Activated T-cell treated with anti-CD3 and anti-CD28 coated beads, Interleukin-2, amount 50 U/mL, for 72 hours (primary cell): ENCODE data around the gene ANKRD36. TPM values are rescaled to one million over a fixed set of nuclear protein-coding genes. Genes with fewer than 3 reads are reported as not detected.
A peak's percentile ranks its signal among the peaks of the same experiment; 100 is the strongest.
"Not testable (repeated sequence)": the region's sequence is repeated elsewhere in the genome, so short reads cannot be mapped to it uniquely, and the experiment has no call there.

ENCODE experiments used
- ATAC-seq, 2 donors: fragments of 150-1000 bp; cut with Tn5 transposase; replicated peaks in 1 of 2; 2 replicates each; pipeline ENCODE4 v1.10.0; 2021; ENCODE audit warnings: moderate library complexity in 2 of 2, mild to moderate bottlenecking in 1 of 2
- DNase-seq, 2 donors: peaks; one replicate each; pipeline ENCODE4 v3.0.0; 2021 to 2022; ENCODE audit warnings: mixed read lengths in 1 of 2
- H3K27ac Mint-ChIP-seq: one replicate; pipeline ENCODE4 v1.8.0; 2022; ENCODE audit warnings: mild to moderate bottlenecking, moderate library complexity, mixed read lengths
- H3K27me3 Mint-ChIP-seq: one replicate; pipeline ENCODE4 v1.8.0; 2022; ENCODE audit warnings: low read depth, mixed read lengths
- H3K36me3 Mint-ChIP-seq, 2 donors: one replicate each; pipeline ENCODE4 v1.8.0; 2022; ENCODE audit warnings: mixed read lengths in 2 of 2, mild to moderate bottlenecking in 1 of 2; ENCODE audit not compliant: insufficient read depth in 2 of 2
- H3K4me1 Mint-ChIP-seq: one replicate; pipeline ENCODE4 v1.8.0; 2022; ENCODE audit warnings: low read depth, mixed read lengths
- H3K4me3 Mint-ChIP-seq, 2 donors: one replicate each; pipeline ENCODE4 v1.8.0; 2022; ENCODE audit warnings: mild to moderate bottlenecking in 2 of 2, mixed read lengths in 2 of 2, moderate library complexity in 2 of 2
- H3K9me3 Mint-ChIP-seq, 2 donors: one replicate each; pipeline ENCODE4 v1.8.0; 2022; ENCODE audit warnings: mixed read lengths in 2 of 2
- total RNA-seq, 2 donors: library from RNA; stranded (reverse); gene quantifications; one replicate each; pipeline ENCODE4 v1.2.3, GENCODE V29; 2022

The ANKRD36 gene
- total RNA-seq, 2 donors from 2014 or later: 36.1 to 40.7 TPM

DNA sequence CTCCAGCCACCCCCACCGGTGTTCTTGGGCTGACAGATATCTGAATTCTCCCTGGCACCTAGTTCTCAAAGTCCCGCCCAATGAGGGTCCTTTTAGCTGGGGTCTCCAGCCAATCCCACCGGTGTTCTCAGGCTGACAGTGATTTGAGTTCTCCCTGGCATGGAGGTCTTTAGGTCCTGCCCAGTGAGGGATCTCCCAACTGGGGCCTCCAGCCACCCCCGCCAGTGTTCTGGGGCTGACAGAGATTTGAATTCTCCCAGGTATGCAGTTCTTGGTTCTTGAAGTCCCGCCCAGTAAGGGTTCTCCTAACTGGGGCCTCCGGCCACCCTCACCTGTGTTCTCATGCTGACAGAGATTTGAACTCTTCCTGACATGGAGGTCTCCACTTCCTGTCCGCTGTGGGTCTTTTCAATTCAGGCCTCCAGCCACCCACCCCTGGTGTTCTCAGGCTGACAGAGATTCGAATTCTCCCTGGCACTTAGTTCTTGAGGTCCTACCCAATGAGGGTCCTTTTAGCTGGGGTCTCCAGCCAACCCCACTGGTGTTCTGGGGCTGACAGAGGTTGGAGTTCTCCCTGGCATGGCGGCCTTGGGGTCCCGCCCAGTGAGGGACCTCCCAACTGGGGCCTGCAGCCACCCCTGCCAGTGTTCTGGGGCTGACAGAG, 154.6 kb downstream of the ANKRD36 start:
- H3K27ac Mint-ChIP-seq: no peak overlapping the region
- DNase-seq (peak in 1 of 2 donors; percentile 1), ATAC-seq (no peak)
- H3K27me3 Mint-ChIP-seq: no peaks in the 10 kb centered on the region
- no peaks in the 10 kb centered on the region for H3K4me1 Mint-ChIP-seq
- no peaks in the 10 kb centered on the region for H3K9me3 Mint-ChIP-seq
- H3K36me3 Mint-ChIP-seq: no peaks in the 10 kb centered on the region
- no peak overlapping the region for H3K4me3 Mint-ChIP-seq

DNA sequence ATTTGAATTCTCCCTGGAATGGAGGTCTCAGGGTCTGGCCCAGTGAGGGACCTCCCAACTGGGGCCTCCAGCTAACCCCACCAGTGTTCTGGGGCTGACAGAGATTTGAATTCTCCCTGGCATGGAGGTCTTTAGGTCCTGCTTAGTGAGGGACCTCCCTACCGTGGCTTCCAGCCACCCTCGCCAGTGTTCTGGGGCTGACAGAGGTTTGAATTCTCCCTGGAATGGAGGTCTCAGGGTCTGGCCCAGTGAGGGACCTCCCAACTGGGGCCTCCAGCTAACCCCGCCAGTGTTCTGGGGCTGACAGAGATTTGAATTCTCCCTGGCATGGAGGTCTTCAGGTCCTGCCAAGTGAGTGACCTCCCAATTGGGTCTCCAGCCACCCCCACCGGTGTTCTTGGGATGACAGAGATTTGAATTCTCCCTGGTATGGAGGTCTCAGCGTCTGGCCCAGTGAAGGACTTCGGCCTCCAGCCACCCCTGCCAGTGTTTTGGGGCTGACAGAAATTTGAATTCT, 155.2 kb downstream of the ANKRD36 start:
- H3K27ac Mint-ChIP-seq: not testable (repeated sequence)

DNA sequence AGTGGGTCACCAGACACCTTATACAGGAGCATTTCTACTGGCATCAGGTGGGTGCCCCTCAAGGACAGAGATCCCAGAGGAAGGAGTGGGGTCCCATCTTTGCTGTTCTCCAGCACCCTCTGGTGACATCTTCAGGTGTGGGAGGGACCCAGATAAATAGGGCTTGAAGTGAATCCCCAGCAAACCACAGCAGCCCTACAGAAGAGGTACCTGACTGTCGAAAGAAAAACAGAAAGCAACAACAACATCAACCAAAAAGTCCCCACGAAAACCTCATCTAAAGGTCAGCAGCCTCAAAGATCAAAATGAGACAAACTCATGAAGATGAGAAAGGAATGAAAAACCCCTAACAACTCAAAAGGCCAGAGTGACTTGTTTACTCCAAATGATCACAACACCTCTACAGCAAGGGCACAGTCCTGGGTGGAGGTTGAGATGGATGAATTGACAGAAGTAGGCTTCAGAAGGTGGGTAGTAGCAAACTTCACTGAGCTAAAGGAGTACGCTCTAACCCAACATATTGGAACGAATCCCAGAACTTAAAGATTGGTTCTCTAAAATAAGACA, 163.4 kb downstream of the ANKRD36 start:
- DNase-seq, H3K9me3 Mint-ChIP-seq, H3K27ac Mint-ChIP-seq, H3K27me3 Mint-ChIP-seq, H3K36me3 Mint-ChIP-seq, H3K4me3 Mint-ChIP-seq, H3K4me1 Mint-ChIP-seq: not testable (repeated sequence)
- ATAC-seq: peak; percentile 65 to 71

More for the DNA sequence above, 155.2 kb downstream of the ANKRD36 start:
- not testable (repeated sequence) for H3K27me3 Mint-ChIP-seq, DNase-seq, H3K4me1 Mint-ChIP-seq, H3K9me3 Mint-ChIP-seq, H3K4me3 Mint-ChIP-seq, H3K36me3 Mint-ChIP-seq, ATAC-seq

DNA sequence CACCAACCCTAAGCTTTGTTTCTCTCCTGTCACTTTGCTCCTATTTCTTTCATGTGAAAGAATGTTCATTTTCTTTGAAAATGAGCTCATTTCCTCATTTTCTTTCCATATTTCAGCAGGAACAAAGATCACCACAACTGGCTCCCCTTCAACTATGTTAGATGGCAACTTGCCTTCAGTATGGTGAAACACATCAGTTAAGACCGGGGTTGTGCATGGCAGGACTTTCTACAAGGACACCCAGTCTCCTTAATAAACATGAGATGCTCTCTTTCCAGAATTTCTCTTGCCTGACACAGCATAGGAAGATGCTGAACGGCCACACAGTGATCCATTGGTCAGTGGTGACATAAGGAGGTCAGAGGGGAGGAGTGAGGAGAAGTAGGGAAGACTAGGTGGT, 172.2 kb downstream of the ANKRD36 start:
- H3K27me3 Mint-ChIP-seq, H3K36me3 Mint-ChIP-seq, H3K4me3 Mint-ChIP-seq, ATAC-seq, DNase-seq, H3K27ac Mint-ChIP-seq, H3K4me1 Mint-ChIP-seq, H3K9me3 Mint-ChIP-seq: not testable (repeated sequence)

DNA sequence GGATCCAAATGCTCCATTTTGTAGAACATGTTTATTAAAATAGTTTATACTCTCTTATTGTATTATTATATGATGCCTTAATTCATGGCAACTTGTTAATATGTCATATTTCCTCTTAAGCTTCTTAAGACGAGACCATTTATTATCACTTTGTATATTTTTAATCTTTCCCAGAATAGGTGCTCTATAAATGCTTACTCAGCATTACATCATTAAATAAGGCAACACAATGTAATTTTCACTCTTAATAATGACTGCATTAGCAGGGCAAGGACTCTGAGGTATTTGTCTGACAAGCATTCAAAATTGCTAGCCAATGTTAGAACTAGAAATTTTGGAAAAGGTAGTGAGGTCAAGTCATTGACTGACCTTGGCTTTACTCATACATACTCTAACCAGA, 180.7 kb downstream of the ANKRD36 start:
- H3K36me3 Mint-ChIP-seq, H3K27me3 Mint-ChIP-seq: not testable (repeated sequence)

More for the DNA sequence above, 180.7 kb downstream of the ANKRD36 start:
- not testable (repeated sequence) for ATAC-seq, H3K4me1 Mint-ChIP-seq, H3K9me3 Mint-ChIP-seq, DNase-seq, H3K27ac Mint-ChIP-seq, H3K4me3 Mint-ChIP-seq

Other genes starting within 250 kb of the ANKRD36 start
- 10 to 100 TPM; 16.0 to 22.2 TPM for gene SEMA4C, start 243.1 kb upstream of the ANKRD36 start, total RNA-seq
- 1 to 10 TPM; 1.0 to 1.2 TPM for gene FAM178B, start 126.6 kb upstream of the ANKRD36 start, total RNA-seq
- 10 to 100 TPM; 32.9 to 36.1 TPM for gene FAHD2B, start 18.3 kb upstream of the ANKRD36 start, total RNA-seq